NT2/D1 (cell line): ENCODE data around the gene DGKE.

ENCODE experiments used
- DNase-seq: peaks from one replicate; pipeline ENCODE4 v3.0.0-alpha.2; 2011; ENCODE audit warnings: low read depth, low spot score
- H3K27me3 ChIP-seq: 2 replicates; pipeline ENCODE4 v1.6.0; 2011; ENCODE audit warnings: mild to moderate bottlenecking; ENCODE audit not compliant: insufficient read length, insufficient read depth
- H3K36me3 ChIP-seq: 2 replicates; pipeline ENCODE4 v1.6.1; 2011; ENCODE audit warnings: mild to moderate bottlenecking, low read length, mixed read lengths; ENCODE audit not compliant: insufficient read depth, insufficient read length
- H3K4me1 ChIP-seq: 2 replicates; pipeline ENCODE4 v1.5.1; 2011; ENCODE audit not compliant: insufficient read depth, insufficient read length
- H3K4me3 ChIP-seq: 2 replicates; pipeline ENCODE4 v1.5.1; 2011; ENCODE audit warnings: low read depth; ENCODE audit not compliant: insufficient read length
- H3K9ac ChIP-seq: 2 replicates; pipeline ENCODE4 v1.6.0; 2011; ENCODE audit warnings: low read depth; ENCODE audit not compliant: insufficient read length
- H3K9me3 ChIP-seq: 2 replicates; pipeline ENCODE4 v1.5.1; 2011; ENCODE audit warnings: mild to moderate bottlenecking, low read length; ENCODE audit not compliant: insufficient read depth
- SUZ12 ChIP-seq: IDR thresholded peaks from 2 replicates; pipeline ENCODE4 v1.6.1; 2011; ENCODE audit not compliant: insufficient read length, insufficient read depth; ENCODE audit errors: extremely low read depth
- YY1 ChIP-seq: IDR thresholded peaks from 2 replicates; pipeline ENCODE4 v1.6.1; 2011; ENCODE audit not compliant: insufficient read length, insufficient read depth
- ZNF274 ChIP-seq: IDR thresholded peaks from 2 replicates; pipeline ENCODE4 v1.6.1; 2011; ENCODE audit warnings: mild to moderate bottlenecking, low read depth, low read length

DGKE gene

DNA sequence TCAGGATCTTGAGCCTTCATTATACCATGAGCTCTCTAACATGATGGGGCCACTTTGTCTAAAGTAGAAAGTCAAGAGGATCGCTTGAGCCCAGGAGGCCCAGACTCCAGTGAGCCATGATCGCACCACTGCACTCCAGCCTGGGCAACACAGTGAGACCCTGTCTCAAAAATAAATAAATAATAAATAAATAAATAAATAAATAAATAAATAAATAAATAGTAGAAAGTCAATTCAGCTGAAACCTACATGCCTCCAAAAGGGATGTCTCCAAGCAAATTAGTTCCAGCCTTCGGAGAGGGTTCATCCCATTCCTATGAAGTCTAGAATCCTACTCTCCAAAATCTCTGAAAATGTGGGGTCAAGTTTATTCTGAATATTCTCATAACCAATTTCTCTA is 26.2 kb upstream of the DGKE start:
- Histone ChIP-seq H3K27me3 (no peaks in the 10 kb centered on the region), H3K9ac (no peak overlapping the region), H3K36me3 (no peaks in the 10 kb centered on the region), H3K9me3 (no peaks in the 10 kb centered on the region), H3K4me1 (peaks cover under 1% of the 10 kb centered on the region), H3K4me3 (no peak overlapping the region)
- no peak for DNase-seq
- TF ChIP-seq ZNF274 (no peak), YY1 (no peak), SUZ12 (no peak)

DNA sequence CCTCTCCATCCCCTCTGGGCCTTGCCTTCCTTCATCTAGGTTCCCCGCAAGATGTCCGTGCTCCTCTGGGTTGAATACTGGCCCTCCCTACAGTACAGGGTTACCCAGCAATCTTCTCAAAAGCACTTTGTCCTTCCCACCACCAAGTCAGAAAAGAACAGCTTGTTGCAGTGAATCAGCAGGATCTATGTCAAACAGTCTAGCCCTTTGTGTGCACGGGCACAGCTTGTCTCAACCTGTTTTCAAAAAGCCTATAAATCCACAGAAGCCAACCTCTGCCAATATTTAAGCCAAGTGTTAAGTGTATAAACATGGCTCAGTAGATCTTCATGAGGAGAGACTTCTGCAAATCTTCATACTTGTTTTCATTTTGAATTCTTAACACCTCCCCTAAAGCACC is 25.4 kb upstream of the DGKE start:
- no peaks in the 10 kb centered on the region for H3K36me3 ChIP-seq
- no peak overlapping the region for H3K9ac ChIP-seq
- peaks cover 5% of the 10 kb centered on the region for H3K4me1 ChIP-seq
- TF ChIP-seq YY1 (no peak), SUZ12 (no peak), ZNF274 (no peak)
- no peak overlapping the region for H3K4me3 ChIP-seq
- no peaks in the 10 kb centered on the region for H3K27me3 ChIP-seq
- DNase-seq, result no peak
- H3K9me3 ChIP-seq, result no peaks in the 10 kb centered on the region

DNA sequence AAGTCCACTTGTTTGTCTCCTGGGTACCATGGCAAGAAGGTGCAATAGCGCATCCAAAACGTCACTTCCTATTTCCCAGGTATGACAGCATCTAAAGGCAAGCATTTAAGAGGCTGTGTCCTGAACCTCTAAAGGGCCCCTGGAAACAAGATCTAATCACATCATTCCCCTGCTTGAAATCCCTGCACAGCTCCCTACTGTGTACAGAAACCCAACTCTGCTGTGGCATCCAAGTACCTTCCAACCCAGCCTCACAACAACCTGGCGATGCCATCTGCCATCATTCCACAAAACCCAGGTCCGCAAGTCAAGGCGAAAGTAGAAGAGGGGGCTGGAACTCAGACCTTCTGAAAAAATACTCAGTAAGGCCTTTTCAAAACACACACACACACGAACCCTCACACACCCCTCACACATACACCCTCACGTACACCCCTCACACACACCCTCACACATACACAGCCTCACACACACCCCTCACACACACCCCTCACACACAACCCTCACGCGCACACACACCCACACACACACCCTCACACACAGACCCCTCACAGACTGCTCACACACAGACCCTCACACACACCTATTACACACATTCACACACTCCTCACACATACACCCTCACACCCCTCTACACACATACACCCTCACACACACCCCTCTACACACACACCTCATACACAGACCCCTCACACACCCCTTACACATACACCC is 24.7 kb upstream of the DGKE start:
- no peak for TF ChIP-seq YY1
- no peak overlapping the region for H3K9ac ChIP-seq
- no peak overlapping the region for H3K4me3 ChIP-seq
- DNase-seq, result no peak
- no peaks in the 10 kb centered on the region for H3K27me3 ChIP-seq
- peaks cover 5% of the 10 kb centered on the region for H3K4me1 ChIP-seq
- H3K36me3 ChIP-seq, result no peaks in the 10 kb centered on the region
- H3K9me3 ChIP-seq, result no peaks in the 10 kb centered on the region

DNA sequence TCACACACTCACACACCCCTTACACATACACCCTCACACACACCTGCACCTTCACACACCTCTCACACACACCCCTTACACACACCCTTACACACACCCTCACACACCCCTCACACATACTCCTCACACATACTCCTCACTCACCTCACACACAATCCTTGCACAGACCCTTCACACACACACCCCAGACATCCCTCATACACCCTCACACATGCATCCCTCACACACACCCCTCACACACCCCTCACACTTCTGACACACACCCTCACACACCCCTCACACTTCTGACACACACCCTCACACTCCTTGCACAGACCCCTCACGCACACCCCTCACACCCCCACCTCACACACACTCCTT is 24.2 kb upstream of the DGKE start:
- Histone ChIP-seq H3K9me3 (no peaks in the 10 kb centered on the region), H3K27me3 (no peaks in the 10 kb centered on the region), H3K4me1 (peaks cover 5% of the 10 kb centered on the region), H3K9ac (no peak overlapping the region), H3K4me3 (no peak overlapping the region), H3K36me3 (no peaks in the 10 kb centered on the region)
- TF ChIP-seq SUZ12 (no peak), YY1 (no peak), ZNF274 (no peak)
- no peak for DNase-seq

DNA sequence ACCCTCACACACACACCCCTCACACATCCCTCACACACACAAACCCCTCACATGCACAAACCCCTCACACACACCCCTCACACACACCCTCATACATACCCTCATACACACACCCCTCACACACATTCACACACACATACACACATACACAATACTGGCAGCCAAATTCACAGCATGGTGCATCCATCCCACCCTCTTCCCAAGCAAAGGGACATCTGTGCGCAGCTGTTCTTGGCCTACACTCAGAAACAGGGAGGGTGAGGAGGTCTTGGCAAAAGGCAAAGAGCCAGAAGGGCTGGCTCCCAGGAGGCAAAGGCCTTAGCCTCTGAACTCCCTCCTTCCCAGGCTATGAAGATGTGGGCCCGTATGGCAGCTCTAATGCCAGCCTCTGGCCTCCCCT is 23.6 kb upstream of the DGKE start:
- no peak for TF ChIP-seq ZNF274
- TF ChIP-seq YY1, result no peak
- no peak for TF ChIP-seq SUZ12
- no peak overlapping the region for H3K9ac ChIP-seq
- no peak overlapping the region for H3K4me3 ChIP-seq
- DNase-seq, result no peak
- no peaks in the 10 kb centered on the region for H3K27me3 ChIP-seq
- H3K4me1 ChIP-seq, result peaks cover 5% of the 10 kb centered on the region
- H3K36me3 ChIP-seq, result no peaks in the 10 kb centered on the region
- H3K9me3 ChIP-seq, result no peaks in the 10 kb centered on the region

DNA sequence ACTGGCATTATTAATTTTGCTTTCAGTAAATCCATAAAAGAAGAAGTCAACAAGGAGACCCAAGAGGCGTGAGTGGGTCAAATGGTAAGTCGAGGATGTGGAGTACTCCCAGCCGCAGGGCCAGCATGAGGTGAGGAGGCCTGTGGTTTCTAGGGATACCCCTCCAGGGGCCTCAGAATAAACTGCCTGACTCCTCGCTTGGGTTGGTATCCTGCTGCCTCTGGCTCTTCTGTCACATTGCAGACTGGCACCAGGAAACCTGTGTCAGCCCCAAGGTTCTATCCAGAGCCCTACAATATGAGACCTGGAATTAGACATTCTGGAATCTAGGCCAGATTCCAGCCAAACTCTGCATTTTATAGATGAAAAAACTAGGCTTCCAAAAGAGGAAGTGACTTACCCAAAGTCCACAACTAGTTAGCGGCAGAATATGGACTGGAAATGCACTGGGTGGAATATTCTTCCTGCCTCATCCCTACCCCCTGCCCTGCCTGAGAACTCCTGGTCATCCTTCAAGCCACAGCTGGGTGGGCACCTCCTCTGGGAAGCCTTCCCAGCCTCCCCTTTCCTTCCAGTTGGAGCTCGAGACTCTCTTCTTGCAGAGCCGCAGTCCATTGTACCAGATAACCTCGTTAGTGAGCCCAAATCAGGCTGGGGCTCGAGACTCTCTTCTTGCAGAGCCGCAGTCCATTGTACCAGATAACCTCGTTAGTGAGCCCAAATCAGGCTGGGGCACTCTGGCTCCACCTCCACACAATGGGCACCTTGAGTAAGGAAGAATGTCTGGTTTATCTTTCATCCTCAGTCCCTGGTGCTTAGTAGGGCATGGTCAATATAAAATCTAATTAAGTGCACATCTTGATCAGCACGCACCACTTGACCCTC is 22.8 kb upstream of the DGKE start:
- no peaks in the 10 kb centered on the region for H3K27me3 ChIP-seq
- TF ChIP-seq YY1 (no peak), SUZ12 (no peak), ZNF274 (no peak)
- H3K36me3 ChIP-seq, result no peaks in the 10 kb centered on the region
- no peaks in the 10 kb centered on the region for H3K9me3 ChIP-seq
- H3K4me3 ChIP-seq, result no peak overlapping the region
- H3K4me1 ChIP-seq, result peaks cover 5% of the 10 kb centered on the region
- H3K9ac ChIP-seq, result no peak overlapping the region
- no peak for DNase-seq

DNA sequence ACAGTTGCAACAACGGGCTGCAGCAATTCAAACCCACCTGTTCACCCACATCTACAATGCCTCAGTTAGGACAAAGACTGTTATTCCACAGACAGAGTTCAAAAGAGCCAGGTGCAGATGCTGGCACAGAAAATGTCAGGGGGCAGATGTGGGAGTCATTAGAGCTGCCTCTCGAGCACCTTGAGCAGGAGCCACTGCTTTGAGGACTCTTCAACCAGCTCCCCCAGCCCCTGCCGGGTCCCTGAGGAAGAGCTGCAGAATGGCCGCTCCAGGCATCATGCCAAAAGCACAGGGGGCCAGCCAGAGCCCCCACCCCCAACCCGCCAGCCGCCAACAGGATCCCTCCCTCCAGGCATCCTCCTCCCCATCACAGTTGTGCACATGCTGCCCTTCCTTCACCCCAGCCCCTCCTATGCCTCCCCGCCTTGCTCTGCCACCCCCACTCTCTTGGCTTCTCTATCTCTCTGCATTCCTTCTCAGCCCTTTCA is 21.0 kb upstream of the DGKE start:
- Histone ChIP-seq H3K4me3 (no peak overlapping the region), H3K27me3 (no peaks in the 10 kb centered on the region), H3K9me3 (no peaks in the 10 kb centered on the region), H3K36me3 (no peaks in the 10 kb centered on the region), H3K4me1 (peaks cover 5% of the 10 kb centered on the region), H3K9ac (no peak overlapping the region)
- no peak for DNase-seq
- TF ChIP-seq ZNF274, result no peak
- TF ChIP-seq YY1, result no peak
- no peak for TF ChIP-seq SUZ12
